Measurements from ENCODE around the gene MYH14. TPM values are rescaled to one million over a fixed set of nuclear protein-coding genes. Genes with fewer than 3 reads are reported as not detected.

MYH14 gene
- total RNA-seq, 1 donor from 2014 or later: 93.9 TPM

- H3K36me3 Mint-ChIP-seq: no peaks in the 10 kb centered on the region
- TF ChIP-seq, protein P1, sequence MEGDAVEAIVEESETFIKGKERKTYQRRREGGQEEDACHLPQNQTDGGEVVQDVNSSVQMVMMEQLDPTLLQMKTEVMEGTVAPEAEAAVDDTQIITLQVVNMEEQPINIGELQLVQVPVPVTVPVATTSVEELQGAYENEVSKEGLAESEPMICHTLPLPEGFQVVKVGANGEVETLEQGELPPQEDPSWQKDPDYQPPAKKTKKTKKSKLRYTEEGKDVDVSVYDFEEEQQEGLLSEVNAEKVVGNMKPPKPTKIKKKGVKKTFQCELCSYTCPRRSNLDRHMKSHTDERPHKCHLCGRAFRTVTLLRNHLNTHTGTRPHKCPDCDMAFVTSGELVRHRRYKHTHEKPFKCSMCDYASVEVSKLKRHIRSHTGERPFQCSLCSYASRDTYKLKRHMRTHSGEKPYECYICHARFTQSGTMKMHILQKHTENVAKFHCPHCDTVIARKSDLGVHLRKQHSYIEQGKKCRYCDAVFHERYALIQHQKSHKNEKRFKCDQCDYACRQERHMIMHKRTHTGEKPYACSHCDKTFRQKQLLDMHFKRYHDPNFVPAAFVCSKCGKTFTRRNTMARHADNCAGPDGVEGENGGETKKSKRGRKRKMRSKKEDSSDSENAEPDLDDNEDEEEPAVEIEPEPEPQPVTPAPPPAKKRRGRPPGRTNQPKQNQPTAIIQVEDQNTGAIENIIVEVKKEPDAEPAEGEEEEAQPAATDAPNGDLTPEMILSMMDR (conservative IDR thresholded peaks at IDR 0.05): no peak
- H3K4me3 Mint-ChIP-seq: no peak overlapping the region
- no peak for DNase-seq (ENCODE audit: extremely low spot score, unreplicated experiment)
- no peaks in the 10 kb centered on the region for H3K4me1 Mint-ChIP-seq (ENCODE audit: unreplicated experiment)
- peaks cover 48% of the 10 kb centered on the region for H3K27me3 Mint-ChIP-seq
- H3K9me3 Mint-ChIP-seq: no peaks in the 10 kb centered on the region
- H3K27ac Mint-ChIP-seq: no peak overlapping the region
Observed at GRCh38 chr19:50192463-50193211, 10.8 kb upstream of the MYH14 start.

DNA sequence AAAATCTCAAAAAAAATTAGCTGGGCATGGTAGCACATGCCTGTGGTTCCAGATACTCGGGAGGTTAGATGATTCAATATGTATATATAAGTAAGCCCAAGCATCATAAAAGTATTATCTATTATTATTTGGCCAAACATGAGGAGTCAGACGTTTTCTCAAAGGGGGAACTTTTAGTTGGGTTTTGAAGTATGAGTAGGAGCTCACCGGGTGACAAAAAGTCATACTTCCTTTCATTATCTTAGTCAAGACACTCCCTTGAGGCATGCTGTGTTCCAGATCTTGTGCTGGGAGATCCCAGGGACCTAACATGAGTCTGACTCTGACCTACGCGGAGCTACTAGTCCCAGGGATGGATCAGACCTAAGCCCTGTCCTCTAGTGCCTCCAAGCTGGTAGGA is 8.2 kb upstream of the MYH14 start:
- H3K4me1 Mint-ChIP-seq (ENCODE audit: unreplicated experiment): no peaks in the 10 kb centered on the region
- H3K27ac Mint-ChIP-seq: no peak overlapping the region
- TF ChIP-seq, protein P1 (conservative IDR thresholded peaks at IDR 0.05): no peak
- H3K4me3 Mint-ChIP-seq: no peak overlapping the region
- H3K27me3 Mint-ChIP-seq: peaks cover 48% of the 10 kb centered on the region
- DNase-seq (ENCODE audit: extremely low spot score, unreplicated experiment): no peak
- no peaks in the 10 kb centered on the region for H3K36me3 Mint-ChIP-seq
- H3K9me3 Mint-ChIP-seq: no peaks in the 10 kb centered on the region

GRCh38 chr19:50196322-50196932 is 7.0 kb upstream of the MYH14 start:
- no peak for DNase-seq (ENCODE audit: extremely low spot score, unreplicated experiment)
- no peaks in the 10 kb centered on the region for H3K36me3 Mint-ChIP-seq
- H3K27me3 Mint-ChIP-seq: peaks cover 48% of the 10 kb centered on the region
- H3K9me3 Mint-ChIP-seq: no peaks in the 10 kb centered on the region
- TF ChIP-seq, protein P1 (conservative IDR thresholded peaks at IDR 0.05): no peak
- H3K4me1 Mint-ChIP-seq (ENCODE audit: unreplicated experiment): no peaks in the 10 kb centered on the region
- no peak overlapping the region for H3K4me3 Mint-ChIP-seq
- no peak overlapping the region for H3K27ac Mint-ChIP-seq

- H3K36me3 Mint-ChIP-seq: no peaks in the 10 kb centered on the region
- H3K27me3 Mint-ChIP-seq: peaks cover 56% of the 10 kb centered on the region
Observed at GRCh38 chr19:50197348-50197747, 6.1 kb upstream of the MYH14 start.

DNA sequence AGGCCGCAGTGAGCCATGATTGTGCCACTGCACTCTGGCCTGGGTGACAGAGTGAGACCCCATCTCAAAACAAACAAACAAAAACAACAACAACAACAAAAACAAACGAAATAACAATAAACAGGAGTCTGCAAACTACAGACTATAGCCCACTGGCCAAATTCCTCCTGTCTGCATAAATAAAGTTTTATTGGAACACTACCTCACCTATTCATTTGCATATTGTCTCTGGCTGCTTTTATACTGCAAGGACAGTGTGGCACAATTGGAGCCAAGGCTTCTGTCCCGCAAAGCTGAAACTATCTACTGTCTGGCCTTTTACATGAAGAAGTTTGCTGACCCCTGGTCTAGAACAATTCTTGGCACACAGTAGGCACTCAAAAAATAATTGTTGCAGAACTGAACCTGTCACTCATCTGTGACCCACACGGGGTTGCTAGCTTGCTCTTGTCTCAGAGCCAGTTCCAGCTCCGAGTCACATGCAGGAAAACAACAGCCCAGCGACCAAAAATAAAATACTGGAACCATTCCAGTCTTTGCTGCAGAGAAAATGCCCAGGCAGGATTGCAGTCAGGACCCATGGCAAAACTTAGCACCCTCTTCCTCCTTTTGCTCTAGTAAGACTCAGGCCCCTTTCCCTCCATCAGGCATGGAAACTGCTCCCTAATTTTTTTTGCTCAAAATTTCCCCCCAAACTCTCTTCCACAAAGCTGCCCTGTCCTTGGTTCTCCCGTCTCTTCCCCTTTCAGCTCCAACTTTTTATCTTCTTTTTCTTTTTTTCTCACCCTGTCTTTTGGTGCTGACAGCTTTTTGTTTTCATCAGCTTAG is 4.8 kb upstream of the MYH14 start:
- H3K27me3 Mint-ChIP-seq: peaks cover 53% of the 10 kb centered on the region
- H3K4me3 Mint-ChIP-seq: no peak overlapping the region
- H3K27ac Mint-ChIP-seq: no peak overlapping the region

More at GRCh38 chr19:50197348-50197747, 6.1 kb upstream of the MYH14 start:
- DNase-seq (ENCODE audit: extremely low spot score, unreplicated experiment): no peak
- TF ChIP-seq, protein P1 (conservative IDR thresholded peaks at IDR 0.05): no peak
- no peak overlapping the region for H3K27ac Mint-ChIP-seq
- no peaks in the 10 kb centered on the region for H3K9me3 Mint-ChIP-seq
- H3K4me3 Mint-ChIP-seq: no peak overlapping the region
- H3K4me1 Mint-ChIP-seq (ENCODE audit: unreplicated experiment): no peaks in the 10 kb centered on the region

More for the DNA sequence above, 4.8 kb upstream of the MYH14 start:
- TF ChIP-seq, protein P1 (conservative IDR thresholded peaks at IDR 0.05): no peak
- Mint-ChIP-seq H3K36me3 (no peaks in the 10 kb centered on the region), H3K9me3 (no peaks in the 10 kb centered on the region), H3K4me1 (ENCODE audit: unreplicated experiment) (no peaks in the 10 kb centered on the region)
- no peak for DNase-seq (ENCODE audit: extremely low spot score, unreplicated experiment)
